AG08396 (cell line): ENCODE measurements around the gene CAPZA2.
"Not testable (repeated sequence)": the region's sequence is repeated elsewhere in the genome, so short reads cannot be mapped to it uniquely, and the experiment has no call there.

ENCODE experiments used
- DNase-seq: peaks from one replicate; pipeline ENCODE4 v3.0.0; 2012; ENCODE audit warnings: low spot score, mixed read lengths

Gene CAPZA2

DNA sequence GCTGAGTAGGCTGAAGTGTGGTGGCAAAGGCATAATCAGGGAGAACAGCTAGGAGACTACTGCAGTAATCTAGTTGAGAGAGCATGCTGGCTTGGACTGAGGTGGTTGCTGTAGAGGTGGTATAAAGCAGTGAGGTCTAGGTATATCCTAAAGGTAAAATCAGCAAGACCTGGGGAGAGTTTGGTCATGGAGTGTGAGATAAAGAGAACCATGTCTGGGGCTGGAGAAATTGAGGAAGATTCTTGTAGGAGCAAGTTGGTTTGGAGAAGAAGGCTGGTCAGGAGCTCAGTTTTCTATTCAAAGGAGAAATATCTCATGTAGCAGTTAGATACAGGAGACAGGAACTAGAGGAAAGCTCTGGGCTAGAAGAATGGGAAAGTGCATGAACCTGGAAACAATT lies 58.0 kb downstream of the CAPZA2 start:
- DNase-seq = no peak

DNA sequence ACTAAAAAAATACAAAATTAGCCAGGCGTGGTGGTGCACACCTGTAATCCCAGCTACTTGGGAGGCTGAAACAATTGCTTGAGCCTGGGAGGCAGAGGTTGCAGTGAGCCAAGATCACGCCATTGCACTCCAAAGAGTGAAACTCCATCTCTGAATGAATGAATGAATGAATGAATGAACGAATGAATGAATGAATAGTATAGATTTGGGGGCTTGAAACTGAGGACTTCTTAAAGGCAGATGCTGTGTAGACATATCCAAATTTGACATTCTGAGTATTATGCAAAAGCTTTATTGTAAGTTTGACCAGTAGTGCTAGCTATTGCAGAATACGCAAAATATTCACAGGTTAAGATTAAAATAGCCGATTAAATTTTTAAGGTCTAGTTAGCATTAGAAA lies 60.2 kb downstream of the CAPZA2 start:
- no peak for DNase-seq

DNA sequence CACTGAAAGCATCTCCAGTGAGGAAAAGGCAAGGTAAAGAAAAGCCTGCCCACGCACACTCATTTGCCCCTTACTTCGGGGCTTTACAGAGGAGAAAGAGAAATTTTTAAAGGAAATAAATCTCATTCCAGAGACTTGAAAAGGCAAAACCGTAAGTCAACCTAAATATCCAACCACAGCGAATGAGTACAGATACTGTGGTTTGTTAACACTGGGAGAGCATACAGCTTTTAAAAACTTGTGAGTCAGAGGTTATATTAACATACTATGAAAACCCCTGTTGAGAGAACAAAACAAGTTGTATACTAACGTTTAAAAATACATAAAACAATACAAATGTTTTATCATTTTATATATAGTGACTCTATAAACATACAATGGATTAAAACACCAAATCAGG lies 62.4 kb downstream of the CAPZA2 start:
- DNase-seq = no peak

DNA sequence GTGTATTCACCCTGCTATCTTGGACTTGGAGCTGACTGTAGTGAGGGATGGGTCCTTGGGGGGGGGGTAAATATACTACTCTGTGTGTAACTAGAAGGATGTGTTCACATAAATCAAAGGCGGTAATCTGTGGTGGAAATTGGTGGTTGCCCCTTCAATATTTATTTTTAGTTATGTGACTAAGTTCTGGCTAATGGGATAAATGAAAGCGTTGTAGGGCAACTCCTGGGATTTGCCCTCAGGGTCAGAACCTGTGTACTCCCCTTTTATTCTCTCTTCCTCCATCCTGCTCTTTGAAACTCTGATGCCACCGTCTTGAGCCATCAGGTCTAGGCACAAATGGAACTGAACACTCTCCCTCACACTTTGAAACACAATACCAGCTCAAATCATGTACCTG lies 66.6 kb downstream of the CAPZA2 start:
- DNase-seq = no peak

DNA sequence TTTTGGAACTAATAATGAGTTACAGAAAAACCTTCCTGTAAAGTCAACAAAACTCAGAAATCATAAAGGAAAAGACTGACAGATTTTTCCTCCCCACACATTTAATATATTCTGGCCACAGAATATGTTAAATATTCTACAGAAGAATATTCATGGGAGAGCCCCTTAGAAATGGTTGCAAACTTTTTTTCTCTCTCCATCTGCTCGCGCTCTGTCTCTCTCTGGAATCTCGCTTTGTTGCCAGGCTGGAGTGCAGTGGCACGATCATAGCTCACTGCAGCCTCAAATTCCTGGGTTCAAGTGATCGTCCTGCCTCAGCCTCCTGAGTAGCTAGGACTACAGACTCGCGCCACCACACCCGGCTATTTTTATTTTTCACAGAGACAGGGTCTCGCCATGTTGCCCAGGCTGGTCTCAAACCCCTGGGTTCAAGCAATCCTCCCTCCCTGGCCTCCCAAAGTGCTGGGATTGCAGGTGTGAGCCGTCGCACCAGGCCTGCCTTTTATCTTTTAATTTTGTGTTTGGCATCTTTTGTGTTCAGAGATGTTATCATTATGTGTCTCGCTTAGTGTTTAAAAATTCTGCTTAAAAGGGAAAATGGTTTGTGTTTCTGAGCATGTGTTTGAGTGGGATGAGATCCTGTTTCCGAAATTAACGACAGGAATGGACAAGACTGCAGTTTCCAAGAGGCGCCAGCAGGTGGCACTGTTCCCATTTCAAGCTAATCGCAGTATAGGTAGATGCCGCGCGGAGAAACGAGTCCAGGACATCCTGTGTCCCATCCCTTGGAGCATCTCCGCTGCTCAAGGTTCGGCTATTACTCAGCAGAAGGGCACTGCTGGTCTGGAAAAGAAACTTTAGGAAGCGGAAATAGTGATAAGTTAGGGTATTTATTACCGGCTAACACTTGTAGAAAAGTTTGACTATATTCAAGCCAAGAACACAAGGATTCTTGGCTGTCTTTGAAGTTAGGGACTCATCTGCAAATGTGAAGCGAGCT lies 67.8 kb downstream of the CAPZA2 start:
- DNase-seq = peak; percentile 69

DNA sequence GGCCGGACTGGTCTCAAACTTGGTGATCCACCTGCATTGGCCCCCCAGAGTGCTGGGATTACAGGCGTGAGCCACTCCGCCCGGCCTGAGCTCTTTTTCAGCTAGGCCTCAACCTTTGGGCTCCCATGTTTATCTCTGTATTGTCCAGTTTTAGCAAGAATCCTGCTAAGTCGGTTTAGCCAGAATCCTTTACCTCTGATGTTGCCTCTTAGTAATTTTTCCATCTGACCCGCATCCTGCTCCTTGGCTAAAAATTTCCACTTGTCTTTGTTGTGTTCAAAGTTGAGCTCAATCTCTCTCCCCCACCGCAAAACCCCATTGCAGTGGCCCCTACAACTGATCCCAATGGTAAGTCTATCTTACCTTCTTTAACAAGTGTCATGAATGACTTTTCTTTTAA lies 70.2 kb downstream of the CAPZA2 start:
- DNase-seq = no peak

DNA sequence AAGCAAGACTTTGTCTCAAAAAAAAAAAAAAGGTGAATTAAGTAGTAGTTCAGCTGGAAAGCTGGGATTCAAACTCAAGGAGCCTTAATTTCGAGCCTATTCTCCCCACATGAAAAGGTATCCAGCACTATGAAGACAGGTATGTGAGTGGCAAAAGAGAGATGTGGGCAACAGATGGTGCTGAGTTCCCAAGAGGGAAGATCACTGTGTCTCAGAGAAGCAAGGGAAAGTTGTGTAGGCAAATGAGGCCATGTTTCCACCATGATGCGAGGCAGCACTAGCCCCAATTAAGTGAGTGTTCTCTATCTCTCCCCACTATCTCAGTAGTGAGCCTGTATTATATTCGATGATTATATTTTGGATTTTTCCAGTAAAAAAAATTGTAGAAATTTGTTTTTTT lies 71.1 kb downstream of the CAPZA2 start:
- no peak for DNase-seq

DNA sequence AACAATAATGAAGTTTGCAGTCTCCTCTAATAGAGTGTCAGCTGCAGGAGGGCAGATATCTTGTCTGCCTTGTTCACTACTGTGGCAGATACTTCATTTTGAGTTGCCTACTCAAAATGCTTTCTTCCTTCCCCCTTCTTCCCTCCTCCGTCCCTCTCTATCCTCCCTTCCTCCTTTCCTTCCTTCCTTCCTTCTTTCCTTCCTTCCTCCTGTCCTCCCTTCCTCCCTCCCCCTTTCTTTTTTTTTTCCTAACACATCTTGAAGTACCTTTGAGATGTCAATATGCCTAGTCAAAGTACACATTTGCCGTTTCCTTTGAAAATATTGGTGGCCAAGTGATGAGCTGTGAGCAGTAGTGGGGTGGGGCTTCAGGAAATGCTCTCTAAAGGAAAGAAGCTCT lies 72.2 kb downstream of the CAPZA2 start:
- DNase-seq = no peak

DNA sequence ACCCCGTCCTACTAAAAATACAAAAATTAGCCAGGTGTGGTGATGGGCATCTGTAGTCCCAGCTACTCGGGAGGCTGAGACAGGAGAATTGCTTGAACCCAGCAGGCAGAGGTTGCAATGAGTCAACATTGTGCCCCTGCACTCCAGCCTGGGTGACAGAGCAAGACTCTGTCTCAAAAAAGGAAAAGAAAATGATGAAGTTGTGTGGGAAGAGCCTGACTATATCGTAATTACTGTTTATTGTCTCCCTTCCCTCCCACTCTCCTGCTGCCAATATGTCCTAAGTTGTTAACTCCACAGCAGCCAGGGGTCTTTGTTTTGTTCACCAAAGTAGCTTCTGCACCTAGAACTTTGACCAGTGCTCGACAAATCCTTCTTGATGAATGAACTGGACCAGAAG lies 74.5 kb downstream of the CAPZA2 start:
- not testable (repeated sequence) for DNase-seq

DNA sequence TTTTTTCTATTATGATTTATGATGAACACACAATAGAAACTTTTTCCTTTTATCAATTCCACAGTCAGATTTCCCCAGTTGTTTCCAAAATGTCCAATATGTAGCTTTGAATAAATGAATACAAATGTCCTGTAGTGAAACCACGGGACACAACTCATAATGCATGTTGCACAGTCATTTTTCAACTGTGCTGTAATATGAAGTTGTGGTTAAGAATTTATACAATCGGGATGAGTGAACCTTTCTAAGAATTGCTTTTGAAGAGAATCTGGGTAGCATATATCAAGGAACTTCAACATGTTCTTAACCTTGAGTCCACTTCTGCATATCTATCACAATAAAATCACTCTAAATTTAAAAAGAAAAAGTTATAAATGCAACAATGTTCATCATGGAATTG lies 76.3 kb downstream of the CAPZA2 start:
- no peak for DNase-seq

DNA sequence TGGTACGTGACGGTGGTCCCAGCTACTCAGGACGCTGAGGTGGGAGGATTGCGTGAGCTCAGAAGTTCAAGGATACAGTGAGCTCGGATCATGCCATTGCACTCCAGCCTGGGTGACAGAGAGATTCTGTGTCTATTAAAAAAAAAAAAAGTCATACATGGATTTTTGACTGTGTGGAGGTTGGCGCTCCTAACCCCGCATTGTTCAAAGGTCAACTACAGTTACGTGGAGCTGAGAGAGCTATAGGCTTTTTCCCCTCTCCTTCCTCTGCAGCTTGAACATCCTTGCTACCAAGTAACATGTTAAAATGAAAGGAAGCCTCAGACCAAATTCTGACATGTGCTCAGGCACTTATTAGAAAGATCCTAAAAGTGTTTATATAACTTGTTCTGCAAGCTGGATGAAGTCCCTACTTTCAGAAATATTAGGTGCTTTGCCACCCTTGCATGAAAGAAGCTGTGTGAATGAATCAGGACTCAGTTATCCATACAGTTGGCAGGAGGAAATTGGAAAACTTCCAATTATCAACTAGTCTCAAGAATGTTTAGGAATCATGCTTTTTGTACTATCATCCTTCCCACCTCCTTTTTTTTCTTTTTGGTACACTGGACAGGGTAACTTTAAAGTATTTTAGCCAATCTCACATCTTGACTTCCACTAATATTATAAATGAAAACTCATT lies 78.4 kb downstream of the CAPZA2 start:
- no peak for DNase-seq

DNA sequence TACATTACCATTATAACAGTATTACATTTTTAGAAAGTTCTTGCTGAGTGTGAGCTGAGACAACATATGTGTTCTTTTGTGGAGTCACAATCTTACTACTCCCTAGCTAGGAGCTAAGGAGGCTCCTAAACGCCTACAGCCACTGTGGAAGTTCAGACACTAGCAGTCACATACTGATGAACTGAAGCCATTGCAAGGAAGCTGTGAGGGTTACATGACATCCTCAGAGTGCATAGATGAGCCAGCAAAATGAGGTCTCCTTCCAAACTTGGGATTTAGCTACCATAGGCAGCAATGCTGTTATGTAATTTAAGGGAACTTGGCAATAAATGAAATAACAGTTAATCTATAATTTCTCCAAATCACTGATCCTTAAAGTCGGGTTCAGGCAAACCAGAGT lies 80.1 kb downstream of the CAPZA2 start:
- DNase-seq = no peak

DNA sequence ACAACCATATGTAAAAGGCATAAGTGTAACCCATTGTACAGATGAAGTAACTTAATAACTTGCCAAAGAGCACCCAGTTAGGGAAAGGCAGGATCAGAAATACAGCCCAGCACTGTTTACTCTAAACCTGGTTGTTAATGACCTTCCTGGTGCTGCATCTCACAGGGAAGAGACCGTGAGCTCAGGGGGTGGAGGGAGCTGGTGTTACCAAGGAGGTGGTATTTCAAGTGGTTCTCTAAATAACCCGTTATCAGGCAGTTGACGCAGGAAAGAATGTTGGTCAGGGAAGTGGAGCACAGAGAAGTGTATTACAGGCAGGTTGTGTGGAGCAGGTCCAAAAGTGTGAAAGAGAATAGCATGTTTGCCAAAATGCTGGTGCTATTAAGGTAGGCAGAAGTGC lies 86.5 kb downstream of the CAPZA2 start:
- no peak for DNase-seq

DNA sequence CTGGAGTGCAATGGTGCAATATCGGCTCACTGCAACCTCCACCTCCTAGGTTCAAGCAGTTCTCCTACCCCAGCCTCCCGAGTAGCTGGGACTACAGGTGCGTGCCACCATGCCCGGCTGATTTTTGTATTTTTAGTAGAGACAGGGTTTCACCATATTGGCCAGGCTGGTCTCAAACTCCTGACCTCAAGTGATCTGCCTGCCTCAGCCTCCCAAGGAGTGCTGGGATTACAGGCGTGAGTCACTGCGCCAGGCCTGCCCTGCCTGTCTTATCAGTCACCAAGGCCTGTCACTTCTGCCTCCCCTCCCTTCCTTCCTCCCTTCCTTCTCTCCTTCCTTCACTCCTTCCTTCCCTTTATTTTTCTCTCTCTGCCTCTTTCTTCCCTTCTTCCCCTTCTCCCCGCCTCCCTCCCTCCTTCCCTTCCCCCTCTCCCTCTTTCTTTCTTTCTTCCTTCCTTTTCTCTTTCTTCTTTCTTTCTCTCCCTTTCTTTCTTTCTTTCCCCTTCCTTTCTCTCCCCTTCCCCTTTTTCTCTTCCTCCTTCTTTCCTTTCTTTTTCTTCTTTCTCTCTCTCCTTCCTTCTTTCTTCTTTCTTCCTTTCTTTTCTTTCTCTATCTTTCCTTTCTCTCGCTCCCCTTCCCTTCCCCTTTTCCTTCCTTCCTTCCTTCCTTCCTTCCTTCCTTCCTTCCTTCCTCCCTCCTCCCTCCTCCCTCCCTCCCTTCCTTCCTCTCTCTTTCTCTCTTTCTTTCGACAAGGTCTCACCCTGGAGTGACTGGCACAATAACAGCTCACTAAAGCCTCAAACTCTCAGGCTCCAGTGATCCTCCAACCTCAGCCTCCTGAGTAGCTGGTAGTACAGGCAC lies 87.8 kb downstream of the CAPZA2 start:
- DNase-seq = no peak

DNA sequence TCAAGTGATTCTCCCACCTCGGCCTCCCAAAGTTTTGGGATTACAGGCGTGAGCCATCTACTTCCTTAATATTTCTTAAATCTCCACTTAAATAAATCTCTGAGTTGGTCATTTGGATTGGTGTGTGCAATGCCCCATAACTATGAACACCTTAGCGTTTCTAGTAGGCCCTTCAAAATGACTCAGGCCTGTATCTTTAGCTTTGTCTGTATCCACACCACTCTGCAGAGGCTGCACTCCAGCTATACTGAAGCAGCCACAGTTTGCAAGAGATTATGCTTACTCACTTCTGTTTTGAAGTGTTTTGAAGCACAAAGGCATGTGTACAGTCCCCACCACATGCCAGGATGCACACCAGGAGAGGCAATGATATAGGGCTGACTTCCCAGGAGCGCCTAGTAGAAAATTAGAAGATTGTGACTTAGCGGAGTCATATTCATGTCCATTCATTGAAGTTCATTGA lies 88.5 kb downstream of the CAPZA2 start:
- no peak for DNase-seq

DNA sequence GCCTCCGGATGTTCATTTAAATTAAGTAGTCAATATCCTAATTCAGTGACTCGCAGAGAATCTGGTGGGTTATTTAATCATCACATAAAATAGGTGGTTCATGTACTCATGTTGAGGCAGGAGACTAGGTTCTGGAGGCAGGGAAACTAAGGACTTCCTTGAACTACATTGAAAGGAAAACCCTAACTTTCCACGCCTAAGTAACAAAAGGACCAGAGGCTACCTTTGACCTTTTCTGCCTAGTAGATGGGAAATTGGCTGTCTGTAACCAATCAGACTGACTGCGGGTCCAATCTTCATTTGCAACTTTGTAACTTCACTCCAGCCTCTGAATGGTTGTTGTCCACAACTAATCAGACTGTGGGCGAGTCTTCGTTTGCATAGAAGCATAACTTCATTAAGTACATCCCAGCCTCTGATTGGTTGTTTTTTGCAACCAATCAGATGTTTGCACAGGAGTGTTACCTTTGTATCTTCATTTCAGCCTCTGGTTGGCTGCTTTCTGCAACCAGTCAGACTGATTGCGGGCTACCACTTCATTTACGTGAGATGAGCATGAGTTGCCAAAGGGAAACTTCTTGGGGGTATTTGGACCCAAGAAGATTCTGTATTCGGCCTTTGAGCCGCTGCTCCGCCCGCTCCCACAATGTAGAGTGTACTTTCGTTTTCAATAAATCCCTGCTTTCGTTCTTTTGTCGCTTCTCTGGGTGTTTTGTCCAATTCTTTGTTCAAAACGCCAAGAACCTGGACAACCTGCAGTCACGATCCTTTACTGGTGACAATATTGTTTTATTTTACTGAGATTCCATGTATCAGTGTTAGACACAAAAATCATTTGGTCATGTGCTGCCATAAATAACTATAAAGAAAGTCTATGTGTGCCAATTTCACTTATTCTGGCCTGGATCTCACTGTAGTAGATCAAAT lies 89.2 kb downstream of the CAPZA2 start:
- DNase-seq = no peak

DNA sequence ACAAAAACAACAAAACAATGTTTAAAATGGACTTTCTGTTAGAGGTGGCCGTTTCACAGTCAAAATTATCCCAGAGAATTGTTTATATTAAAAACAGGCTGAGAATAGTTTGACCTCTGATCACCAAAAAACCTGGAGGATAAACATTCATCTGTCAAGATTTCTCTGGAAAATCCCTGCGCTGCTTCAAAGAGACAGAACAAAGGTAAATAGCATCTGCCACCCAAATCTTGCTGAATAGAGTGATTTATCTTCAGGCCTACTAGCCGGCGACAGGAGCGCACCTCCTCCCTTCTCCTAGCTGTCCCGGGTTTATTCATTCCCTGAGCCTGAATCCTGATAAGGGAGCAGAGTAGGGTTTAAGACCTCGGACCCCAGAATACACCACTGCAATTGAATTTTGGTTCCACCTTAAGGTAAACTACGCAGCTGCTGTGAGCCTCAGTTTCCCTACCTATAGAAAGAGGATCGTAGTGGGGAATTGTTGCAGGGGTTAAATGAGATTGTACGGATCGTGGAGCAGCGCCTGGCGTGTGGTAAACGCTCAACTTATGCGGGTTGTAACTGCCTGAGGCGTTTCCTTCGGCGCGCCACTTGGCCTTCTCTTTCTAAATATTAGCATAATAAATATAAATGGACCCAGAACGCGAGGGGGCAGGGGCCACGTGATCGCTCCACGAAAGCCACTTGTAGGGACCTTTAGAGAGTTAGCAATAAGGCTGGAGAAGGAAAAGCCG lies 90.4 kb downstream of the CAPZA2 start:
- DNase-seq = no peak

DNA sequence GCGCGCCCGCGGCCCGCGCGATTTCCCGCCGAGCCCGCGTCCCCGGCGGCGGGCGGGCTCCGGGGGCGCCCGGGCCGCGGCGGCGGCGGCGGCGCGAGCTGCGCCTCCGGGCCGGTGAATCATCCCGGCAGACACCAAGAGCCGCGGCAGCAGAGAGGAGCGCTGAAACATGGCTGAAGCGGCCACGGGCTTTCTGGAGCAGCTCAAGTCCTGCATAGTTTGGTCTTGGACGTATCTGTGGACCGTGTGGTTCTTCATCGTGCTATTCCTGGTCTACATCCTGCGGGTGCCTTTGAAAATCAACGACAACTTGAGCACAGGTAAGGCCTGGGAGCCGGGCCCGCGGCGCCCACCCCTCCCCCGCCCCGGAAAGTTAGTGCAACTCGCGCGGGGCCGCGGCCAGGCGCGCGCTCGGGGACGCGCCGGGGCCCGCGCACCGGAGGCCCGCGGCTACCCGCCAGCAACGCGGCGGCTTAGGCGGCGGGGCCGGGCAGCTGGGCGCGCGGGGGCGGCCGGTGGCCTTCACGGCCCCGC lies 91.1 kb downstream of the CAPZA2 start, which contains the start of gene ST7:
Gene ST7, plus strand, starts transcription at position 130 of the 534 bp plus-strand sequence. Its CDS starts 40 bp downstream, at position 170.
- peak; percentile 81 for DNase-seq

DNA sequence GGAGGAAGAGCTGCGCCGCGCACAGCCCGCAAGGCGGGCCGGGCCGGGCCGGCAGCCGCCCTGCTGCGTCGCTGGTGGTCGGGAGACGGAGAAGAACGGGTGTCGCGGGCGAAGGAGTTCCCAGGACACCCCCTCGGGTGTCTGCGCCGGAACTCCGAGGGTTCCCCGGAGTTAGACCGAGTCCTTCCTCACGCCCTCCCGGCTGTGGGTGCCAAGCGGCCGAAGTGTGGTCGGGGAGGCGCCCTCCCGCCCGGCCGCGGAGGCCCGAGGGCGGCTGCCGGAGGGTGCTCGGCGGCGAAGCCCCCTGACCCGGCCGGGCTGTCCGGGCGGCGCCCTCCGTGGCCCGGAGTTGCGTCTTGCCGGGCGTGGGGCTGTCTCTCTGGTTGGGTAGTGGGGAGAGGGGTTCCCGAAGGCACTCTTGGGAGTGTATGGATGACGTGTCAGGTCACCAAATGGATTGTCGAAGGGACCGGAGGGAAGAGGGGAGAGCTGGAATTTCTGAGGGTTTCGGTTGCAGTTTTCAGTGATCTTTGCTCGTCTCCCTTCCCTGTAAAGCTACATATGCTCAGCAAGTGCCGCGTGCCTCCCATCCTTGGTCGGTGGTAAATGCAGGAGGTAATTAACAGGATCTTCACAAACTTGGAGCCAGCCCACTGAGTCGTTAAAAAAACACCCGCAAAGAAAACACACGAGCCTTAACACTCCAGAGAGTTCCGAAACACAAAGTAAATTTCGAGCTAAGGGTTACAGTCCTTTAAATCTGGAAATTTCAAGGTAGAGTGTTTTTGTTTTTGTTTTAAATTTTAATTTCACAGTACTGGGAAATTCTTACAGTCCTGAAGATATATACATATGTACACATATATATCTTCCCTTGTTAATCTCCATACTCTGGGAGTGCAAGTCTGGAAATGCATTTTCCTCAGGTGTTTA lies 91.8 kb downstream of the CAPZA2 start:
- DNase-seq = peak; percentile 79
